Measurements from ENCODE around the gene NOLC1.

Gene NOLC1

GRCh38 chr10:102208311-102209035 lies 56.3 kb downstream of the NOLC1 start:
- peak; percentile 36 for DNase-seq (ENCODE audit: low read depth)

GRCh38 chr10:102211615-102212299 lies 59.6 kb downstream of the NOLC1 start:
- no peak for DNase-seq (ENCODE audit: low read depth)

Data from amniotic epithelial cell (primary cell).